Neural progenitor cell (in vitro differentiated cells): Measurements from ENCODE around the gene GPI. TPM values are rescaled to one million over a fixed set of nuclear protein-coding genes. Genes with fewer than 3 reads are reported as not detected.
"Not testable (repeated sequence)": the region's sequence is repeated elsewhere in the genome, so short reads cannot be mapped to it uniquely, and the experiment has no call there.

Experiments
- DNase-seq: peaks from one replicate; pipeline ENCODE4 v3.0.0-alpha.2; 2016; ENCODE audit warnings: low spot score
- H2AFZ ChIP-seq: fragments of 200-600 bp; sonication (generic); replicated peaks from 2 replicates; pipeline ENCODE4 v1.6.1; 2016; ENCODE audit warnings: antibody characterized with exemption
- H3F3A ChIP-seq: fragments of 200-600 bp; sonication (generic); 2 replicates; pipeline ENCODE4 v1.6.1; 2016; ENCODE audit warnings: antibody characterized with exemption, low read depth
- H3K27ac ChIP-seq: fragments of 200-600 bp; sonication (generic); 2 replicates; pipeline ENCODE4 v1.5.1; 2016; ENCODE audit warnings: mild to moderate bottlenecking
- H3K27me3 ChIP-seq: fragments of 200-600 bp; sonication (generic); 2 replicates; pipeline ENCODE4 v1.6.1; 2016; ENCODE audit warnings: mild to moderate bottlenecking, moderate library complexity
- H3K36me3 ChIP-seq: fragments of 200-600 bp; sonication (generic); 2 replicates; pipeline ENCODE4 v1.5.1; 2016
- H3K4me1 ChIP-seq: fragments of 200-600 bp; sonication (generic); 2 replicates; pipeline ENCODE4 v1.6.1; 2016; ENCODE audit warnings: mixed run types
- H3K4me2 ChIP-seq: fragments of 200-600 bp; sonication (generic); 2 replicates; pipeline ENCODE4 v1.6.1; 2016
- H3K4me3 ChIP-seq: fragments of 200-600 bp; sonication (generic); 2 replicates; pipeline ENCODE4 v1.5.1; 2016
- H3K79me2 ChIP-seq: fragments of 200-600 bp; sonication (generic); 2 replicates; pipeline ENCODE4 v1.6.1; 2016; ENCODE audit warnings: low read depth
- H3K9ac ChIP-seq: fragments of 200-600 bp; sonication (generic); 2 replicates; pipeline ENCODE4 v1.6.1; 2016
- H3K9me3 ChIP-seq: fragments of 200-600 bp; sonication (generic); 2 replicates; pipeline ENCODE4 v1.5.1; 2016; ENCODE audit warnings: low read depth
- H4K20me1 ChIP-seq: fragments of 200-600 bp; sonication (generic); 2 replicates; pipeline ENCODE4 v1.6.1; 2016; ENCODE audit warnings: low read depth
- H3K27ac Mint-ChIP-seq: 3 replicates; pipeline ENCODE4 v1.8.0; 2021; ENCODE audit warnings: mixed read lengths
- H3K27me3 Mint-ChIP-seq: 2 replicates; pipeline ENCODE4 v1.8.0; 2022; ENCODE audit warnings: low read depth, mild to moderate bottlenecking, inconsistent platforms, moderate library complexity, mixed read lengths; ENCODE audit not compliant: insufficient read depth
- H3K36me3 Mint-ChIP-seq: 3 replicates; pipeline ENCODE4 v1.8.0; 2021; ENCODE audit warnings: mixed read lengths
- H3K4me1 Mint-ChIP-seq: 3 replicates; pipeline ENCODE4 v1.8.0; 2021; ENCODE audit warnings: mixed read lengths
- H3K4me3 Mint-ChIP-seq: 3 replicates; pipeline ENCODE4 v1.8.0; 2021; ENCODE audit warnings: mild to moderate bottlenecking, moderate library complexity, mixed read lengths
- H3K9me3 Mint-ChIP-seq: 3 replicates; pipeline ENCODE4 v1.8.0; 2020; ENCODE audit warnings: mixed read lengths
- CTCF ChIP-seq: fragments of 200-600 bp; sonication (generic); IDR thresholded peaks from 2 replicates; pipeline ENCODE4 v1.5.1; 2017; ENCODE audit warnings: antibody characterized with exemption, mild to moderate bottlenecking
- EZH2 ChIP-seq: fragments of 200-600 bp; sonication (generic); IDR thresholded peaks from 2 replicates; pipeline ENCODE4 v1.6.1; 2017; ENCODE audit warnings: antibody characterized with exemption, mild to moderate bottlenecking, moderate library complexity
- EZH2phosphoT487 ChIP-seq: fragments of 200-600 bp; sonication (generic); IDR thresholded peaks from 2 replicates; pipeline ENCODE4 v1.6.1; 2017; ENCODE audit warnings: antibody characterized with exemption
- total RNA-seq: library from RNA; depleted of rRNA; stranded (reverse); fragments of >200 nt; gene quantifications from 2 replicates; pipeline ENCODE4 v1.2.3, GENCODE V29; 2015; ENCODE audit warnings: low replicate concordance

Gene GPI
- total RNA-seq, 1 donor from 2014 or later: 109 TPM

- Mint-ChIP-seq H3K27me3 (peaks cover 11% of the 10 kb centered on the region), H3K4me1 (peaks cover 21% of the 10 kb centered on the region), H3K27ac (no peak overlapping the region), H3K36me3 (peaks cover 26% of the 10 kb centered on the region), H3K9me3 (no peaks in the 10 kb centered on the region), H3K4me3 (no peak overlapping the region)
- Histone ChIP-seq H3K4me1 (peaks cover 11% of the 10 kb centered on the region), H3K79me2 (peaks cover 19% of the 10 kb centered on the region), H3K4me2 (no peak overlapping the region), H2AFZ (no peak overlapping the region), H4K20me1 (peaks cover 14% of the 10 kb centered on the region), H3F3A (peaks cover 20% of the 10 kb centered on the region), H3K4me3 (no peak overlapping the region), H3K27me3 (no peaks in the 10 kb centered on the region), H3K9ac (no peak overlapping the region), H3K9me3 (no peaks in the 10 kb centered on the region), H3K36me3 (peaks cover 4% of the 10 kb centered on the region), H3K27ac (no peak overlapping the region)
- no peak for DNase-seq
- TF ChIP-seq EZH2 (no peak), CTCF (no peak), EZH2phosphoT487 (no peak)
Measured at GRCh38 chr19:34367624-34367957, 2.6 kb downstream of the GPI start.

- no peak overlapping the region for H2AFZ ChIP-seq
- H3K4me3 Mint-ChIP-seq: no peak overlapping the region
- TF ChIP-seq EZH2phosphoT487: no peak
- TF ChIP-seq CTCF: no peak
- no peak for TF ChIP-seq EZH2
- no peak overlapping the region for H3K4me2 ChIP-seq
- H3K9me3 ChIP-seq: no peaks in the 10 kb centered on the region
- peaks cover 7% of the 10 kb centered on the region for H3K27me3 Mint-ChIP-seq
- H3K27ac ChIP-seq: no peak overlapping the region
- H3K27me3 ChIP-seq: no peaks in the 10 kb centered on the region
- H3K9me3 Mint-ChIP-seq: no peaks in the 10 kb centered on the region
- H3K4me1 Mint-ChIP-seq: peaks cover 14% of the 10 kb centered on the region
- H3K4me1 ChIP-seq: peaks cover 11% of the 10 kb centered on the region
- peaks cover 14% of the 10 kb centered on the region for H4K20me1 ChIP-seq
- H3K36me3 Mint-ChIP-seq: peaks cover 26% of the 10 kb centered on the region
- no peak overlapping the region for H3K4me3 ChIP-seq
- H3K27ac Mint-ChIP-seq: no peak overlapping the region
- peaks cover 19% of the 10 kb centered on the region for H3K79me2 ChIP-seq
- no peak for DNase-seq
- peaks cover 14% of the 10 kb centered on the region for H3F3A ChIP-seq
- peaks cover 4% of the 10 kb centered on the region for H3K36me3 ChIP-seq
- H3K9ac ChIP-seq: no peak overlapping the region
Measured at GRCh38 chr19:34368338-34368737, 3.3 kb downstream of the GPI start.

- H3K36me3 ChIP-seq, H3K9me3 ChIP-seq, H2AFZ ChIP-seq, H3K9me3 Mint-ChIP-seq, H3K27me3 Mint-ChIP-seq, H3K27ac Mint-ChIP-seq, H3K4me3 ChIP-seq, H3K27me3 ChIP-seq, H3K27ac ChIP-seq, H3F3A ChIP-seq, DNase-seq, H3K4me3 Mint-ChIP-seq, H3K9ac ChIP-seq, H3K4me2 ChIP-seq: not testable (repeated sequence)
- Mint-ChIP-seq H3K36me3 (peaks cover 30% of the 10 kb centered on the region), H3K4me1 (peaks cover 13% of the 10 kb centered on the region)
- peaks cover 11% of the 10 kb centered on the region for H3K4me1 ChIP-seq
- H4K20me1 ChIP-seq: peaks cover 14% of the 10 kb centered on the region
- peaks cover 19% of the 10 kb centered on the region for H3K79me2 ChIP-seq
Measured at GRCh38 chr19:34369166-34369565, 4.2 kb downstream of the GPI start.

GRCh38 chr19:34370117-34370516 lies 5.1 kb downstream of the GPI start:
- H3K4me1 Mint-ChIP-seq: peaks cover 8% of the 10 kb centered on the region
- H3K27me3 Mint-ChIP-seq: peaks cover 5% of the 10 kb centered on the region
- H3F3A ChIP-seq: no peaks in the 10 kb centered on the region
- no peak overlapping the region for H3K4me3 ChIP-seq
- no peak overlapping the region for H3K4me3 Mint-ChIP-seq
- no peak overlapping the region for H2AFZ ChIP-seq
- peaks cover 19% of the 10 kb centered on the region for H3K79me2 ChIP-seq
- peaks cover 7% of the 10 kb centered on the region for H3K4me1 ChIP-seq
- no peak overlapping the region for H3K9ac ChIP-seq
- no peak overlapping the region for H3K27ac ChIP-seq
- H3K4me2 ChIP-seq: no peak overlapping the region
- peaks cover 4% of the 10 kb centered on the region for H3K36me3 ChIP-seq
- TF ChIP-seq EZH2phosphoT487 (no peak), EZH2 (no peak), CTCF (no peak)
- H3K9me3 Mint-ChIP-seq: no peaks in the 10 kb centered on the region
- H3K27ac Mint-ChIP-seq: no peak overlapping the region
- peaks cover 14% of the 10 kb centered on the region for H4K20me1 ChIP-seq
- H3K36me3 Mint-ChIP-seq: peaks cover 33% of the 10 kb centered on the region
- no peaks in the 10 kb centered on the region for H3K9me3 ChIP-seq
- H3K27me3 ChIP-seq: no peaks in the 10 kb centered on the region
- DNase-seq: no peak
